WTC11 (cell line): Measurements from ENCODE around the gene HVCN1. TPM values are rescaled to one million over a fixed set of nuclear protein-coding genes. Genes with fewer than 3 reads are reported as not detected.

Source experiments
- AFF4 ChIP-seq: sonication (generic); formaldehyde crosslinking; IDR thresholded peaks from 2 replicates; pipeline ENCODE4 v1.8.1; 2023; ENCODE audit warnings: mild to moderate bottlenecking, missing genetic modification reagents, borderline replicate concordance
- CDX4 ChIP-seq: fragments of 250-450 bp; sonication (Bioruptor Pico); IDR thresholded peaks from 2 replicates; pipeline ENCODE4 v1.9.0; 2021; ENCODE audit warnings: moderate library complexity, mild to moderate bottlenecking, inconsistent platforms, borderline replicate concordance
- CREB1 ChIP-seq: sonication (generic); formaldehyde crosslinking; IDR thresholded peaks from 2 replicates; pipeline ENCODE4 v1.8.0; 2023; ENCODE audit warnings: mild to moderate bottlenecking, missing genetic modification reagents
- FOXJ3 ChIP-seq: sonication (generic); formaldehyde crosslinking; IDR thresholded peaks from 2 replicates; pipeline ENCODE4 v1.9.0; 2021; ENCODE audit warnings: missing genetic modification reagents, mild to moderate bottlenecking, borderline replicate concordance
- FOXP4 ChIP-seq: sonication (generic); formaldehyde crosslinking; IDR thresholded peaks from 2 replicates; pipeline ENCODE4 v1.8.0; 2022; ENCODE audit warnings: mild to moderate bottlenecking, missing genetic modification reagents
- GTF2I ChIP-seq: fragments of 250-450 bp; sonication (Bioruptor Pico); conservative IDR thresholded peaks from 2 replicates; pipeline ENCODE4 v1.4.0; 2021; ENCODE audit warnings: mild to moderate bottlenecking
- IRF1 ChIP-seq: sonication (generic); formaldehyde crosslinking; IDR thresholded peaks from 2 replicates; pipeline ENCODE4 v1.8.0; 2023; ENCODE audit warnings: missing genetic modification reagents
- JAZF1 ChIP-seq: fragments of 250-450 bp; sonication (Bioruptor Pico); IDR thresholded peaks from 2 replicates; pipeline ENCODE4 v1.9.0; 2021; ENCODE audit warnings: moderate library complexity, mild to moderate bottlenecking, inconsistent platforms
- MYBL2 ChIP-seq: sonication (generic); formaldehyde crosslinking; IDR thresholded peaks from 2 replicates; pipeline ENCODE4 v1.8.1; 2023; ENCODE audit warnings: mild to moderate bottlenecking, moderate library complexity, missing genetic modification reagents
- OVOL2 ChIP-seq: fragments of 250-450 bp; sonication (Bioruptor Pico); IDR thresholded peaks from 2 replicates; pipeline ENCODE4 v1.9.0; 2021; ENCODE audit warnings: mild to moderate bottlenecking, borderline replicate concordance
- PREB ChIP-seq: sonication (generic); formaldehyde crosslinking; IDR thresholded peaks from 2 replicates; pipeline ENCODE4 v1.8.1; 2022; ENCODE audit warnings: mild to moderate bottlenecking, missing genetic modification reagents, moderate library complexity, borderline replicate concordance
- STAT6 ChIP-seq: sonication (generic); formaldehyde crosslinking; conservative IDR thresholded peaks from 2 replicates; pipeline ENCODE4 v1.8.1; 2023; ENCODE audit warnings: mild to moderate bottlenecking, low read depth, missing genetic modification reagents, moderate library complexity
- TP53 ChIP-seq: sonication (generic); formaldehyde crosslinking; IDR thresholded peaks from 2 replicates; pipeline ENCODE4 v1.8.1; 2023; ENCODE audit warnings: mild to moderate bottlenecking, missing genetic modification reagents
- ZBTB21 ChIP-seq: sonication (generic); formaldehyde crosslinking; IDR thresholded peaks from 2 replicates; pipeline ENCODE4 v1.8.1; 2023; ENCODE audit warnings: mild to moderate bottlenecking, missing genetic modification reagents, borderline replicate concordance
- ZNF232 ChIP-seq: sonication (generic); formaldehyde crosslinking; IDR thresholded peaks from 2 replicates; pipeline ENCODE4 v1.8.0; 2022; ENCODE audit warnings: mild to moderate bottlenecking, missing genetic modification reagents
- ZNF281 ChIP-seq: sonication (generic); formaldehyde crosslinking; IDR thresholded peaks from 2 replicates; pipeline ENCODE4 v1.8.0; 2023; ENCODE audit warnings: mild to moderate bottlenecking, missing genetic modification reagents
- ZNF317 ChIP-seq: sonication (generic); formaldehyde crosslinking; IDR thresholded peaks from 2 replicates; pipeline ENCODE4 v1.8.1; 2023; ENCODE audit warnings: low read depth, mild to moderate bottlenecking, moderate library complexity, missing genetic modification reagents, borderline replicate concordance
- ZNF423 ChIP-seq: fragments of 250-450 bp; sonication (Bioruptor Pico); IDR thresholded peaks from 2 replicates; pipeline ENCODE4 v2.1.2; 2022; ENCODE audit warnings: mild to moderate bottlenecking, moderate library complexity
- ZNF512 ChIP-seq: sonication (generic); formaldehyde crosslinking; IDR thresholded peaks from 2 replicates; pipeline ENCODE4 v1.8.1; 2022; ENCODE audit warnings: missing genetic modification reagents, borderline replicate concordance
- total RNA-seq: library from RNA; stranded (reverse); gene quantifications from 3 replicates; pipeline ENCODE4 v1.2.3, GENCODE V29; 2021

The HVCN1 gene
- total RNA-seq, 1 experiment from 2014 or later: 5.7 TPM

- TF ChIP-seq STAT6 (no peak), PREB (no peak), ZNF423 (CRISPR knock-in tag) (peak; percentile 44; the same call in 1 of the 2 replicates), ZNF232 (CRISPR knock-in tag) (no peak), AFF4 (no peak), ZNF512 (no peak), IRF1 (CRISPR knock-in tag) (no peak), CREB1 (CRISPR knock-in tag) (no peak), JAZF1 (CRISPR knock-in tag) (no peak), TP53 (peak; percentile 32; the same call in 1 of the 2 replicates), CDX4 (CRISPR knock-in tag) (no peak), OVOL2 (CRISPR knock-in tag) (no peak), FOXJ3 (no peak), GTF2I (CRISPR knock-in tag) (no peak), FOXP4 (peak; percentile 68; the same call in 1 of the 2 replicates), MYBL2 (CRISPR knock-in tag) (0 out of 2 replicates have a peak, but pooled peaks have one; percentile 54), ZBTB21 (CRISPR knock-in tag) (peak; percentile 72; the same call in 1 of the 2 replicates), ZNF317 (CRISPR knock-in tag) (no peak), ZNF281 (CRISPR knock-in tag) (no peak)
These were observed 74.9 kb downstream of the HVCN1 start, which contains the start of gene TCTN1 (continued) for GRCh38 chr12:110613771-110614684.
